HFFc6 (cell line): ENCODE measurements around the gene ITPRID2. TPM values are rescaled to one million over a fixed set of nuclear protein-coding genes. Genes with fewer than 3 reads are reported as not detected.
A peak's percentile ranks its signal among the peaks of the same experiment; 100 is the strongest.

ENCODE experiments used
- DNase-seq: peaks from one replicate; pipeline ENCODE4 v3.0.0-alpha.2; 2018
- H3K27ac Mint-ChIP-seq: 2 replicates; pipeline ENCODE4 v1.8.0; 2020; ENCODE audit warnings: mild to moderate bottlenecking, mixed read lengths
- H3K27me3 Mint-ChIP-seq: 2 replicates; pipeline ENCODE4 v1.8.0; 2021; ENCODE audit warnings: mild to moderate bottlenecking, moderate library complexity, mixed read lengths; ENCODE audit not compliant: insufficient read depth
- H3K36me3 Mint-ChIP-seq: 2 replicates; pipeline ENCODE4 v1.8.0; 2021; ENCODE audit warnings: low read depth, mixed read lengths
- H3K4me1 Mint-ChIP-seq: 2 replicates; pipeline ENCODE4 v1.8.0; 2020; ENCODE audit warnings: low read depth, mixed read lengths
- H3K4me3 Mint-ChIP-seq: 2 replicates; pipeline ENCODE4 v1.8.0; 2020; ENCODE audit warnings: mild to moderate bottlenecking, moderate library complexity, mixed read lengths
- H3K9me3 Mint-ChIP-seq: 2 replicates; pipeline ENCODE4 v1.8.0; 2020; ENCODE audit warnings: mild to moderate bottlenecking, mixed read lengths
- CTCF ChIP-seq: fragments of 200-600 bp; sonication (generic); IDR thresholded peaks from 2 replicates; pipeline ENCODE4 v1.5.0; 2021; ENCODE audit warnings: antibody characterized with exemption, mild to moderate bottlenecking
- total RNA-seq, 6 experiments: library from RNA; stranded (reverse); fragmentation: NEBNext Ultra II Directional; extraction: Animal tissue kit (Norgen Biotek cat#: 25700); gene quantifications; 2 replicates in 1 of 6; 3 replicates in 5 of 6; pipeline ENCODE4 v1.2.3, GENCODE V29; 2021

The ITPRID2 gene
- total RNA-seq, 6 experiments from 2014 or later: 205 to 257 (median 235) TPM

GRCh38 chr2:181879295-181879694 is 12.2 kb upstream of the ITPRID2 start:
- Mint-ChIP-seq H3K9me3 (no peaks in the 10 kb centered on the region), H3K27ac (no peak overlapping the region), H3K4me3 (no peak overlapping the region), H3K4me1 (no peaks in the 10 kb centered on the region), H3K36me3 (no peaks in the 10 kb centered on the region), H3K27me3 (no peaks in the 10 kb centered on the region)
- DNase-seq: no peak
- TF ChIP-seq CTCF: no peak

GRCh38 chr2:181882246-181883020 is 9.1 kb upstream of the ITPRID2 start:
- Mint-ChIP-seq H3K27me3 (no peaks in the 10 kb centered on the region), H3K9me3 (no peaks in the 10 kb centered on the region)

GRCh38 chr2:181884601-181885000 is 6.9 kb upstream of the ITPRID2 start:
- no peak for TF ChIP-seq CTCF
- no peaks in the 10 kb centered on the region for H3K27me3 Mint-ChIP-seq
- H3K27ac Mint-ChIP-seq: no peak overlapping the region
- no peaks in the 10 kb centered on the region for H3K36me3 Mint-ChIP-seq
- H3K9me3 Mint-ChIP-seq: no peaks in the 10 kb centered on the region
- peaks cover 25% of the 10 kb centered on the region for H3K4me1 Mint-ChIP-seq
- no peak for DNase-seq
- H3K4me3 Mint-ChIP-seq: no peak overlapping the region

More at GRCh38 chr2:181882246-181883020, 9.1 kb upstream of the ITPRID2 start:
- Mint-ChIP-seq H3K27ac (no peak overlapping the region), H3K4me3 (no peak overlapping the region), H3K4me1 (peaks cover 17% of the 10 kb centered on the region), H3K36me3 (no peaks in the 10 kb centered on the region)
- no peak for TF ChIP-seq CTCF
- no peak for DNase-seq

- H3K4me1 Mint-ChIP-seq: peaks cover 30% of the 10 kb centered on the region
- no peak overlapping the region for H3K4me3 Mint-ChIP-seq
These were observed 6.4 kb upstream of the ITPRID2 start for GRCh38 chr2:181885096-181885495.

GRCh38 chr2:181886192-181886591 is 5.3 kb upstream of the ITPRID2 start:
- Mint-ChIP-seq H3K4me1 (peaks cover 41% of the 10 kb centered on the region), H3K9me3 (no peaks in the 10 kb centered on the region), H3K36me3 (no peaks in the 10 kb centered on the region), H3K27me3 (no peaks in the 10 kb centered on the region), H3K4me3 (no peak overlapping the region), H3K27ac (no peak overlapping the region)
- DNase-seq: peak; percentile 19
- no peak for TF ChIP-seq CTCF

More at GRCh38 chr2:181885096-181885495, 6.4 kb upstream of the ITPRID2 start:
- H3K9me3 Mint-ChIP-seq: no peaks in the 10 kb centered on the region
- H3K27ac Mint-ChIP-seq: no peak overlapping the region
- no peak for TF ChIP-seq CTCF
- no peaks in the 10 kb centered on the region for H3K36me3 Mint-ChIP-seq
- DNase-seq: no peak
- no peaks in the 10 kb centered on the region for H3K27me3 Mint-ChIP-seq
